GM19043 (cell line): Measurements from ENCODE around the gene HOXB9.

Source experiments
- ATAC-seq: cut with Tn5 transposase; IDR thresholded peaks from one replicate; pipeline ENCODE4 v1.9.1; 2021; ENCODE audit warnings: low read depth; ENCODE audit not compliant: unreplicated experiment

HOXB9 gene

DNA sequence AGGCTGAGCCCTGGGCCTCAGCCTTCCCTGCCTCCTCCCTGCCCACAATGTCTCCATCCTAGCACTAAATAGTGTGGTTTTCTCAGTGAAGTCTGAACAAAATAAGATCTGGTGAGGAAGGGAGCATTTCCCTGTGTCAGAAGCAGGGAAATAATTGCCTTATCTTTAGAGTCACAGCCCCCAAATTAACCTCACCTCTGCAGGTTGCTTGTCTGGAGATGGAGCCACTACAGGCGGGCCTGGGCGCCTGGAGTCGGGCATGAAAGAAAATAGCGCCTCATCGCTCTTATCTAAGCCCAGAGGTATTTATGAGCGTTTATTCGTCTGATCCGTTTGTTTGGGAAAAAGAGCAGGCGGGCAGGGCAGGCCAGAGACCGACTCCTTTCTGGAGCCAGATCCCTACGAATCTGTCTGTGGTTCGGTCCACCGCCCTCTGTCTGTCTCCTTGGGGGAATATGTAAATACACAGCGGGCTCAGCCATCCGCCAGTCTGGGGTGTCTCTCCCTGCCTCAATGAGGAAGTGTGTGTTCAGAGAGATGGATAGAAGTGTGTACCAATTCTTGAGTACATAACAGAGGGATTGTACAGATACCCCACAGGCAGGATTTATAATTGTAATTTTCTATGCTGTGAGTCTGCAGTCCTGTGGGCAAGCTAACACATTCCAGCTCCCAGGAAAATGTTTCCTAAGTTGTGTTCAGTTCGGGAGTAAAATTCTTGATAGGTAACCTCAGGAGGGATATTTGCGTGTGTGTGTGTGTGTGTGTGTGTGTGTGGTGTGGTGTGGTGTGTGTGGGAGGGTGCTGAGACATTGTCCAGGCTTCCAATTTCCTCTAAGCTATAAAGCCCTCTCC is 25.7 kb downstream of the HOXB9 start:
- ATAC-seq, result no peak

GRCh38 chr17:48599354-48599753 is 26.8 kb downstream of the HOXB9 start:
- ATAC-seq, result no peak

DNA sequence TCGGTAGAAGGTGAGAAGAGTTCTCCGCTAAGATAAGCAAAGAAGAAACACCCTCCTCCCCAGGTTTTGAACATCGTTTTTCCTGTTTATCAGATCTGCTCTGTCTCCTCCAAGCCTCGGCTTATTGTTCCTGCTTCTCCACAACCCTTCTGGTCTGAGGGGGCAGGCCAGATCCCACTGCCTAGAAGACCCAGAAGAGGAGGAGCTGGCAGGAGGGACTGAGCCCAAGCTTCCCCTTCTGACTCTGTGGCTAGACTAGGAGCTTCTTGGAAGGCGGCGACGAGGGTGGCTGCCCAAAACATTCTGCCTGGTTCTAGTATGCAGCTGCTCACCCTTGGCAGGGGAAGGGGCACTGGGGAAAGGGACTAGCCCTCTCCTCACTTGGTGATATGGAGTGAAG is 27.4 kb downstream of the HOXB9 start:
- no peak for ATAC-seq

GRCh38 chr17:48597778-48598631 is 28.2 kb downstream of the HOXB9 start:
- ATAC-seq, result no peak

GRCh38 chr17:48597528-48597777 is 28.7 kb downstream of the HOXB9 start:
- no peak for ATAC-seq

- ATAC-seq, result no peak
Measured at GRCh38 chr17:48596735-48597527, 29.2 kb downstream of the HOXB9 start.

DNA sequence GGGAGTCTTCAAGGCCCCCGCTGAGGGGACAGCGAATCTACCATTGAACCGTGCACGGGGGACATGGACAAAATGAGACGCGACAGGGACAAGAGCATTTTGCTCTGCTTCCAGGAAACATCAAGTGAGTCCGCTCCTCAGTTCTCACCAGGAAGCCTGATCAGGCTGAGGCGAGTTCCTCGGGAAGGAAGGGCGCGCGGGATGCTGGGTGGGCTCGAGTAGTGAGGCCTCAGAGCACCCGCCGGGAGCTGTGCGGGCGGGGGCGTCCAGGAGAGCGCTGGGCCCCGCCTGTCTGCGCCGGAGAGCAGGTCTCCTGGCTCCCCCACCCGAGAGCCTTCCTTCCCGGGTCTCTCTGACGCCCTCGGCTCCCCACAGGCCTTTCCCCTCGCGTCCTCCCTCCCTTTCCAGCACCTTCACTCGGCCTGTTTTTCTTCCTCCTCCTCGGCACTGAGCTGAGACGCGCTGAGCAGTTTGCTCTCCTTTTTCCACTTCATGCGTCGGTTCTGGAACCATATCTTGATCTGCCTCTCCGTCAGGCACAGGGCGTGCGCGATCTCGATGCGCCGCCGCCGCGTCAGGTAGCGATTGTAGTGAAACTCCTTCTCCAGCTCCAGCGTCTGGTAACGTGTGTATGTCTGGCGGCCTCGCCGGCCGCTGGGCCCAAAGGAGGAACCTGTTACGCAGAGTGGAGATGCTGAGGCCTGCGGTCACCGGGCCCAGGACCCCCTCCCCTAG is 30.0 kb downstream of the HOXB9 start:
- no peak for ATAC-seq

DNA sequence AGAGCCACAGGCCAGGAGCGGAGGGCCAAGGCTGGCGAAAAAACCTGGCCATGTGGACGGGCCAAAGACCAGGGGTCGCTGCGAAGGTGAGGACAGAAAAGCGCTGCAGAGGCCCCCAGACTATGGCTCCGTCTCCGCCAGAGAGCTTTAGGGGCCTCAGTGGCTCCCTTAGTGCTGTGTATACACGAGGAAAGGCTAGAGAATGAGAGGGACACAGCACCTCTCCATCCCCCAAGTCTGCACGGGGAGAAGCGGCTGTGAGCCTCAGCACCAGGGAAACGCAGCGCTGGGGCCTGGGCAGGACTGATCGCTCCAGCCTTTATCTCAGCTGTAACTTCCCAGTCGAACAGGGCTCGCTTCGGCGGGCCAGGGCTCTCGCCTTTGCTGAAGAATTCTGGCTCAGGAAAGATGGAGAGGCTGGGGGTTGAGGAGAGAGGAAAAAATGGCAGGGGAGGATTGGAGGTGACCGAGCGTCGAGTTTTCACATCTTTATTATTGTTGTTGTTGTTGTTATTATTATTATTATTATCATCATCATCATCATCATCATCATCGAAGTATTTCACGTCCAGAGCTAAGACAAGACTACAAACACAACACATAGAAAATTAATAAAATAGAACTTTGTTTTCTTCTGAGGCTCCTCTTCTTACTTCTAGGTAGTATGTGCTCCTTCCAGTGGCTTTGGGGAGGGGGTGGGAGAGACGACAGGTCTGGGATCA is 30.7 kb downstream of the HOXB9 start:
- ATAC-seq, result no peak

DNA sequence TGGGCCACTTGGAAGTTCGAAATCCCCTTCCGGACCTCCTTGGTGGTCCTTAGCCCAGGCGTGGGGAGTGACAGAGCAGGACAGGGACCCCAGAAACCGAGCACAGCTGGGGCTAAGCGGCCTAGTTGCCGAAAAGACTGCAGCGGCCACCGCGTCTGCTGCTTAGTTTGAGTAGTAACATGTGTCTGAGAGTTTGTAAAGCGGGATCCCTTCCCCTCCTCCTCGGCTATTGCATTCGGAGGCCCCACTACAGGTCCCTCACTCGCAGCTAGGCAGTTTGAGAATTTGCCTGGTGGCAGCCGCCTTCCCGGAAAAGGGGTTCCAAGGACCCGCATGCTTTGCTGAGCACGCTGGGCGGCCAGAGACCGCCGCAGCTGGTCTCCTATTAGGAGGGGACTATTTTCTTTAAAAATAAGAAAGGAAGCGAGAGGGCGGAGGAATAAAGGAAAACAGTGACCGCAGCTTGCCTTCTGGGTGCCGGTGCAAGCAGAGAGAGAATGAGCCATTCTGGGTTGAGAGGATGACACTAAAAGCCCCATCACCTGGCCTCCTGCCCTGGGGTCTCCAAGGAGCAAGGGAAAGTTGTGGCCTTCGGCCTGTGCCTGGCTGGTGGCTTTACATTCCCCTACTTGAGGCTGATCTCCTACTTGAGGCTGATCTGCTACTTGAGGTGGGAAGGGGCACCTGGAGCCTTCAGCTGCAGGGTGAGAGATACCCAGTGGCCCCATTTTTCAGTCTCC is 31.4 kb downstream of the HOXB9 start:
- no peak for ATAC-seq

GRCh38 chr17:48593840-48594537 is 32.2 kb downstream of the HOXB9 start:
- no peak for ATAC-seq

DNA sequence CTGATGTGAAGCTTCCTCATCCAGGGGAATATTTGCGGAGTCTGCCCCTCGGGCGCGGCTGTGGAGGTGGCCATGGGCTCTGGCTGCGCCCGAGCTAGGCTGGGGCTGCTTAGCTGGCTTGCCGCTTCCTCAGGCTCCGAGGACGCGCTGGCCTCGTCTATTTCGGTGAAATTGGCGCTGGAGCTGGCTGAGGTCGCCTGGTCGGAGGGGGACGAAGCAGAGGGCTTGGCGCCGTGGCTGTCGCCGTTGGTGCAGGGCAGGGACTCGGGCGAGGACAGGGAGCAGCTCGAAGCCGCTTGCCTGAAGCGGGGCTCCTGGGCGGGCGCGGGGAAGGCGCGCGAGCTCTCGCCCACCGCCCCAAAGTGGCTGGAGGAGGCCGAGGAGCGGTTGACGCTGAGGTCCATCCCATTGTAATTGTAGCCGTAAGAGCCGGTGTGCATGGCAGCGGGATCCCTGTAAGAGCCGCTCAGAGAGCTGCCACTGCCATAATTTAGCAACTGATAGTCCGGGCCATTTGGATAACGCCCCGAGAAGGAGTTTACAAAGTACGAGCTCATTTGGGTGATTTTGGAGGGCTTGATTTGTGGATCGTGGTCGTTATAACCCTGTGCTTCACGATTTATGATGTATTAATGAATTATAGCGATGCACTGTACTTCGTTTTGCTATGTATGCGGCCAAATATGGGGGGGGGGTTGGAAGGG is 32.9 kb downstream of the HOXB9 start, which contains the start of gene HOXB5:
Gene HOXB5, minus strand, starts transcription at position 654 of the 704 bp plus-strand sequence. Its CDS starts 97 bp downstream, at position 557.
- no peak for ATAC-seq

GRCh38 chr17:48592577-48592976 is 33.6 kb downstream of the HOXB9 start:
- no peak for ATAC-seq

DNA sequence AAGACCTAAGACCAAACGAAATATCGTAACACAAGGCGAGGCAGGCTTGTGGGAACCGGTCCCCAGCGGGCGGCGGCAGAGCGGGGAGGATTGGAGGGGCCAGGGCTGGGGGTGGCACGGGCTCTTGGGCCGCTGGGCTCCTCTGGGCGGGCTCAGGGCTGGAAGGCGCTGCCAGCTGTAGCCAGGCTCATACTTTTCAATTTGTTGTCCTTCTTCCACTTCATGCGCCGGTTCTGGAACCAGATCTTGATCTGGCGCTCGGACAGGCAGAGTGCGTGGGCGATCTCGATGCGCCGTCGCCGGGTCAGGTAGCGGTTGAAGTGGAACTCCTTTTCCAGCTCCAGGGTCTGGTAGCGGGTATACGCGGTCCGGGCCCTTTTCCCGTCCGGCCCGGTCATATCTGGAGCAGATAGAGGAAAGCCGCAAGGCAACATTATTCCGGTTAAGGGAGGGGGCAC is 34.1 kb downstream of the HOXB9 start:
- no peak for ATAC-seq

GRCh38 chr17:48591255-48592056 is 34.7 kb downstream of the HOXB9 start:
- ATAC-seq, result no peak

DNA sequence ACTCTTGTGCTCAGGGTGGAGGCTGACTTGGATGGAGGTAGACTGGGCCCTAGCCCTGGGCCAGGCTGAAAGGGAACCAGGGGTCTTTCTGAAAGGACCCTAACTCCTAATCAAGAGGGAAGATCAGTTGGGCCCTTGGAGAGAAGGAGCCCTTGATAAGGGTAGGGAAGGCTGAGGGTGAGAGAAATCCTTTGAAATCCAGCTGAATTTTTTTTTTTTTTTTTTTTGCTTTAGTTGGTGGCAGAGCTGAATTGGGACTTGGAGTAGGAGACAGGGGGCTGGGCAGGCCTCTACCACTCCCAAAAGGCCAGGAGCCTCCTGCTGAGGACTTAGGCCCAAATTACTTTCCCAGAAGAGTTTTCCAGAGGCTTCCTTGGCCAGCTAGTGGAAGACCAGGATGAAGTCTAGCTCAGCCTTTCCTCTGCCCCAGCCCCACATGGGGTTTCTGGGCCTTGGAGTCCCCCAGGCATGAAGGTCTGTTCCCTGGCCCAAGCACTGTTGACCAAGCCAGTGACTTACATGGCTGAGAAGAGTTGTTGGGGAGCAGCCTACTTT is 35.5 kb downstream of the HOXB9 start:
- ATAC-seq, result no peak

- ATAC-seq, result no peak
Measured at GRCh38 chr17:48589831-48590606, 36.1 kb downstream of the HOXB9 start, which contains the start of gene HOXB3. HOXB3 (minus strand) TSS chr17:48590241; CDS start chr17:48552474, 37,767 bp downstream.
